Activated CD8-positive, alpha-beta memory T cell treated with anti-CD3 and anti-CD28 coated beads for 48 hours (primary cell): Measurements from ENCODE around the gene TBC1D4.

Experiments used
- DNase-seq, 3 experiments: peaks; one replicate each; pipeline ENCODE4 v3.0.0-alpha.2; 2020; ENCODE audit warnings: low read depth in 2 of 3, low spot score in 2 of 3

The TBC1D4 gene, protein sequence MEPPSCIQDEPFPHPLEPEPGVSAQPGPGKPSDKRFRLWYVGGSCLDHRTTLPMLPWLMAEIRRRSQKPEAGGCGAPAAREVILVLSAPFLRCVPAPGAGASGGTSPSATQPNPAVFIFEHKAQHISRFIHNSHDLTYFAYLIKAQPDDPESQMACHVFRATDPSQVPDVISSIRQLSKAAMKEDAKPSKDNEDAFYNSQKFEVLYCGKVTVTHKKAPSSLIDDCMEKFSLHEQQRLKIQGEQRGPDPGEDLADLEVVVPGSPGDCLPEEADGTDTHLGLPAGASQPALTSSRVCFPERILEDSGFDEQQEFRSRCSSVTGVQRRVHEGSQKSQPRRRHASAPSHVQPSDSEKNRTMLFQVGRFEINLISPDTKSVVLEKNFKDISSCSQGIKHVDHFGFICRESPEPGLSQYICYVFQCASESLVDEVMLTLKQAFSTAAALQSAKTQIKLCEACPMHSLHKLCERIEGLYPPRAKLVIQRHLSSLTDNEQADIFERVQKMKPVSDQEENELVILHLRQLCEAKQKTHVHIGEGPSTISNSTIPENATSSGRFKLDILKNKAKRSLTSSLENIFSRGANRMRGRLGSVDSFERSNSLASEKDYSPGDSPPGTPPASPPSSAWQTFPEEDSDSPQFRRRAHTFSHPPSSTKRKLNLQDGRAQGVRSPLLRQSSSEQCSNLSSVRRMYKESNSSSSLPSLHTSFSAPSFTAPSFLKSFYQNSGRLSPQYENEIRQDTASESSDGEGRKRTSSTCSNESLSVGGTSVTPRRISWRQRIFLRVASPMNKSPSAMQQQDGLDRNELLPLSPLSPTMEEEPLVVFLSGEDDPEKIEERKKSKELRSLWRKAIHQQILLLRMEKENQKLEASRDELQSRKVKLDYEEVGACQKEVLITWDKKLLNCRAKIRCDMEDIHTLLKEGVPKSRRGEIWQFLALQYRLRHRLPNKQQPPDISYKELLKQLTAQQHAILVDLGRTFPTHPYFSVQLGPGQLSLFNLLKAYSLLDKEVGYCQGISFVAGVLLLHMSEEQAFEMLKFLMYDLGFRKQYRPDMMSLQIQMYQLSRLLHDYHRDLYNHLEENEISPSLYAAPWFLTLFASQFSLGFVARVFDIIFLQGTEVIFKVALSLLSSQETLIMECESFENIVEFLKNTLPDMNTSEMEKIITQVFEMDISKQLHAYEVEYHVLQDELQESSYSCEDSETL (N-terminal part only)

GRCh38 chr13:75482070-75482819 is at the start of gene TBC1D4:
Gene TBC1D4, minus strand, starts transcription at chr13:75482169. Its CDS starts 402 bp downstream, at chr13:75481767.
- peak; percentile 26 to 44 (median 38) for DNase-seq

DNA sequence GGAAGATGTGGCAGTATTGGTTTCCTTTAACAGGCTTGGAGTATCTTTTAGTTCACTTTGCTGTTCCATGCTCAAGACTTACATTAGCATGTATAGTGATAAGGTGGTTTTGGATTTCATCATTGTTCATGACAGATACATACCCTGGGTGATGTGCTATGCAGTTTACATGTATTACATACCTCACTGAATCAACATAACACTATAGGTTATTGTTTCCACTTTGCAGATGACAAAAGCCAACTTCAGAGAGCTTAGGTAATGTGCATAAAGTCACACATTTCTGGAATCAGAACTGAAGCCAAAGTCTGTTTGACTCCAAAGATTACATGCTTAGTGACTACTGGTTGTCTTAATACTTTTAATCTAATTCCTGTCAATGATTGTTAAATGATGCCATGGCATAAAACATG is 48.6 kb upstream of the TBC1D4 start:
- no peak for DNase-seq

DNA sequence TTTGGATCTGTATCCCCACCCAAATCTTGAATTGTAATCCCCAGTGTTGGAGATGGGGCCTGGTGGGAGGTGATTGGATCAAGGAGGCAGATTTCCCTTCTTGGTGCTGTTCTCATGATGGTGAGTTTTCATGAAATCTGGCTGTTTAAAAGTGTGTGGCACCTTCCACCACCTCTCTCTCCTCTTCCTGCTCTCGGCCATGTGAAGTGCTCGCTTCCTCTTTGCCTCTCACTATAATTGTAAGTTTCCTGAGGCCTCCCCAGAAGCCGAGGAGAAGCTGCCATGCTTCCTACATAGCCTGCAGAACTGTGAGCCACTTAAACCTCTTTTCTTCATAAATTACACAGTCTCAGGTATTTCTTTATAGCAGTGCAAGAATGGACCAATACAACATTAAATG is 40.0 kb upstream of the TBC1D4 start:
- DNase-seq = no peak

- no peak for DNase-seq
Observed at GRCh38 chr13:75518439-75519088, 36.6 kb upstream of the TBC1D4 start.

GRCh38 chr13:75514080-75514995 is 32.4 kb upstream of the TBC1D4 start:
- DNase-seq = no peak

DNA sequence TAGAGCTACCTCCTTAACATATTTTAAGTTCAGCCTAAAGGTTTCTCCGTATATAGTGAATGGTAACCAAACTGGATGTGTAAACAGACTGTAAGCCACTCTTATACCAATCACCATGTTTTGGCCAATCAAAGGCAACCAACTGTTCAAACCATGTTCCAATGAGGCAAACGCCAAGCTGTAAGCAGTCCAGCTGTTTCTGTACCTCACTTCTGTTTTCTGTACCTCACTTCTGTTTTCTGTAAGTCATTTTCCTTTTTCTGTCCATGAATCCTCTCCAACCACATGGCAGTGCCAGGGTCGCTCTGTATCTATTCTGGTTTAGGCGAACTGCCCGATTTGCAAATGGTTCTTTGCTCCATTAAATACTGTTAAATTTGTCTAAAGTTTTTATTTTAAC is 31.3 kb upstream of the TBC1D4 start:
- DNase-seq = no peak

DNA sequence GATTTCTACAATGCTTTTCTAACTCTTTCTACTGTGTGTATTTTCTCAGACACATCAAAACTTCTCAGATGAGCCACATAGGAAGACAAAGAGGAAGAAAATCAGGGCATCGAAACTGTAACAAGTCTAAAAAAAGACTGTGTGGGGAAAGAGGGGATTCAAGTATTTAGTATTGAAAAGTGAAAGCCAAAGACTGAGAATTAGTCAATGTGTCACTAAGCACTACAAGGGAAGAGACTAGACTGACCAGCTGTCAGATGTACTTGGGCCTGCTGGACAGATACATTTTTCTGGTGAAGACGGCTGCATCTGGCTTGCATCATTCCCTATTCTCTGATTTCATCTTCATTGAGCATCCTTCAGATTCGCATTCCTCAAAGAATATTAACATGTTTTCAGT is 30.3 kb upstream of the TBC1D4 start:
- no peak for DNase-seq

GRCh38 chr13:75511051-75511625 is 29.2 kb upstream of the TBC1D4 start:
- no peak for DNase-seq

- DNase-seq = no peak
Observed at GRCh38 chr13:75508002-75508548, 26.1 kb upstream of the TBC1D4 start.

- no peak for DNase-seq
Observed at GRCh38 chr13:75507027-75508001, 25.3 kb upstream of the TBC1D4 start.

GRCh38 chr13:75506018-75506417 is 24.0 kb upstream of the TBC1D4 start:
- DNase-seq = no peak

DNA sequence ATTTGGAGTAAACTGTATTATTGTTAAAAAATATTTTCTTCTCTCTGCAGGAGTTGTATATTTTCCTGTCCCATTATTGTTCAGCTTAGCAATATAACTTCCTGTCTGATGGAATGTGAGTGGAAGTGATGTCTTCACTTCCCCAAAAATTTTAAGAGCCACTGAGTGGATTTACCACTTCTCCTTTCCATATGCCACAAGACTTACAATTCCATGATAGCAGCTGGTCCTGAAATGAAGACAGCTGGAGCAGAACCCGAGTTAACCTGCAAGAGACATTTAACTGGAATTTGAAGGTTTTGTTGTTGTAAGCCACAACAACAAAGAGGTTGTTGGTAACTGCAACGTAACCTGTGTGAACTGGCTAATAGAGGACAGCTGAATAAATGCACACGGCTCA is 23.4 kb upstream of the TBC1D4 start:
- DNase-seq = no peak

GRCh38 chr13:75495938-75496337 is 14.0 kb upstream of the TBC1D4 start:
- no peak for DNase-seq

DNA sequence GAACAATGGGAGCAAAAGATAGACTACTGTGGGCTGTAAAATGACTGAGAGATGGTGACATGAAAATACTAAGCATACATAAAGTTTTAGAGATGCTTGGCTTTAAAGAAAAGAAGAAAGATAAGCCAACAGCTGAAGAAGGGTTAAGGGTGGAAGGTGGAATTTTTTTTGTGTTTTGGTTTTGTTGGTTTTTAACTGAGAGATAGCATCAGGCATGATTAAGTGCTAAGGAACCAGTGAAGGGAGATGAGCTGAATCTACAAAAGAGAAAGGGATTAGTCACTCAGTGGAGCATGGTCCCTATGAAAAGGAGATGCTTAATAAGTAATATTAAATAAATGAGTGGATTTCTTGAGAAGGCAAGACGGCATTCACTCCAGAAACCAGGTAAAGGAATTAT is 12.5 kb upstream of the TBC1D4 start:
- no peak for DNase-seq

- no peak for DNase-seq
Observed at GRCh38 chr13:75493156-75493555, 11.2 kb upstream of the TBC1D4 start.

DNA sequence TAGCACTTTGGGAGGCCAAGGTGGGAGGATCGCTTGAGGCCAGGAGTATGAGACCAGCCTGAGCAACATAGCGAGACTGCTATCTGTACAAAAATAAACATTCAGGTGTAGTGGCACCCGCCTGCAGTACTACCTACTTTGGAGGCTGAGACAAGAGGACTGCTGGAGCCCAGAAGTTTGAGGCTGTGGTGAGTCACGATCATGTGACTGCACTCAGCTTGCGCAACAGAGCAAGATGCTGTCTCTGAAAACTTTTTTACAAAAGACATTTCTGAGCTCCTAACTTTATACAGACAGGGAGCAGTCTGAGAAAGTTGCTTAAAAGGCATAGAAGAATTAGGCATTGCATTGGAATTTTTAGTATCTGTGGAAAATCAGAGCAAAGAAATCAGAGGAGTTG is 10.4 kb upstream of the TBC1D4 start:
- DNase-seq = no peak

GRCh38 chr13:75491376-75491775 is 9.4 kb upstream of the TBC1D4 start:
- DNase-seq = no peak
